Head of caudate nucleus (tissue), 42 donors: Measurements from ENCODE around the gene TDRD9.

Experiments
- DNase-seq, 42 donors: peaks; one replicate each; pipeline versions ENCODE4 v3.0.0 to v3.0.0-alpha.2; 2020 to 2021; ENCODE audit warnings: mixed read lengths in 7 of 42
- intact Hi-C: fragments of 100-400 bp; cut with DNase I; formaldehyde crosslinking; loops from one replicate; pipeline ENCODE4 v1.15.0; 2022

Gene TDRD9

GRCh38 chr14:104094056-104094708 lies 165.9 kb downstream of the TDRD9 start:
- intact Hi-C loops, result no loop called here

DNA sequence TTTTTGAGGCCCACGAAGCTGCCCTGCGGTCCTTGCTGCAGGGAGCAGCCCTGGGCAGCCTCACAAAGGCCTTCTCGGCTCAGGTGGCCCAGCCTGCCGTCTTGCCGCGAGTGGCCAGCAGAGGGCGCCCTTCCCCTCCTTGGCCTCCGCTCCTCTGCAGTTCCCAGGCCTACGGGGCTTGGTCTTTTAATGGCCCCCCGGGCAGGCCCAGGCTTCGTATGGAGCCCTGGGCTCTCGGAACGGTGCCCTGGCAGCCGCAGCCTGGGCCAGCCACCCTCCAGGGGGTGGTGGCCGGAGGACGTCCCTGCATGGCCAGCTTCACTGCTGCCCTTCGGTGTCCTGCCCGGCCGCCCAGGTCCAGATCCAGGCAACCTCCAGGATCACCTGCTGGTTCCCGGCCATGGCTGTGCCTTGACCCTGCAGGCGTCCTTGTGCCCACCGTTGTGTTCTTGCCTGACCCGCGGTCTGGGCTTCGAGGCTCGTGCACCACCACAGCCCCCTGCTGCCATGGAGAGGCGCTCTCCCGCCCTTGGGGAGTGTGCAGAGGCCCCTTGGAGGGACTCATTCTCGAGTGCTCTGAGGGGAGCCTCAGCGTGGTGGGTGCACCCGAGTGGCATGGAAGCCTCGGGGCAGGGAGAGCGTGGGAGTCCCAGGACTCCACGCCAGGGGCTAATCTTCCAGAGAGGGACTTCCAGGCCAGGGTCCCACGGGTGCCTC lies 166.6 kb downstream of the TDRD9 start:
- intact Hi-C loops, result no loop called here
- peak in 41 of 42 donors; percentile 36 to 88 (median 72) for DNase-seq

More at GRCh38 chr14:104094056-104094708, 165.9 kb downstream of the TDRD9 start:
- DNase-seq, result peak in 1 of 42 donors; percentile 3

DNA sequence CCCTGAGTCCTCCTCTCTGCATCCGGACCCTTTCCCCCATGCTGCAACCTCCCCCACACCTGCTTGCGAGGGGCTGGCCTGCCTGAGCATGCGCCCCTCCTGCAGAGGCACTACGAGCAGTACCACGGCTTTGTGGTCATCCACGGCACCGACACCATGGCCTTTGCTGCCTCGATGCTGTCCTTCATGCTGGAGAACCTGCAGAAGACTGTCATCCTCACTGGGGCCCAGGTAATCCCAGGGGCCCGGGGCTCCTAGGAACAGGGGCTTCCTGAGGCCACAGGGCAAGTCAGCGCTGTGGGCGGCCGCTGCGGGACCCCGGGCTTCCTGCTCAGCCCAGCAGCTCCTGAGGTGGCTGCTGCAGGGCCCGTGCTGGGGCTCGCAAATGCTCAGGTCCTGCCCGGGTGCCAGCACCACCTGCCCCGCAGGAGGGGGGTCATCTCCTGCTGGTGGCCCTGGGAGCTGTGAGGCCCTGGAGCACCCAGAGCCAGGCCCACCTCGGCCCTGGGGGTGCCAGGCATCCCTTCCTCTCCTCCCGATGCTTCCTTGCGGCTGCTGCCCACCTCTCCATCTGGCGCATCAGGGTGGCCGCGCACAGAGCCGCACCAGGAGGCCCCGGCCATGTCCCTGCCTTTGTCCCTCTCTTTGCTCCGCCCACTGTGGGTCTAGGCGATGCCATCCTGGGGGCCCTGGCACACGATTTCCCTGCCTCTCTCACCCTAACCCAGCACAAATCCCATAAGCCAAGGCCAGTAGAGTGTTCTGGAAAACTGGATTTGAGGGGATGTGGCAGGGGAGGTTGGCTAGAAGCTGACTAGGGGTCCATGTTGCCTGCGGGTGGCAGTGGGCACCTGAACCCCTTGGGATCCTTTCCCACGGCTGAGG lies 167.4 kb downstream of the TDRD9 start:
- no peak for DNase-seq
- intact Hi-C loops, result no loop called here

GRCh38 chr14:104096318-104096717 lies 168.1 kb downstream of the TDRD9 start:
- DNase-seq, result no peak
- intact Hi-C loops, result no loop called here

DNA sequence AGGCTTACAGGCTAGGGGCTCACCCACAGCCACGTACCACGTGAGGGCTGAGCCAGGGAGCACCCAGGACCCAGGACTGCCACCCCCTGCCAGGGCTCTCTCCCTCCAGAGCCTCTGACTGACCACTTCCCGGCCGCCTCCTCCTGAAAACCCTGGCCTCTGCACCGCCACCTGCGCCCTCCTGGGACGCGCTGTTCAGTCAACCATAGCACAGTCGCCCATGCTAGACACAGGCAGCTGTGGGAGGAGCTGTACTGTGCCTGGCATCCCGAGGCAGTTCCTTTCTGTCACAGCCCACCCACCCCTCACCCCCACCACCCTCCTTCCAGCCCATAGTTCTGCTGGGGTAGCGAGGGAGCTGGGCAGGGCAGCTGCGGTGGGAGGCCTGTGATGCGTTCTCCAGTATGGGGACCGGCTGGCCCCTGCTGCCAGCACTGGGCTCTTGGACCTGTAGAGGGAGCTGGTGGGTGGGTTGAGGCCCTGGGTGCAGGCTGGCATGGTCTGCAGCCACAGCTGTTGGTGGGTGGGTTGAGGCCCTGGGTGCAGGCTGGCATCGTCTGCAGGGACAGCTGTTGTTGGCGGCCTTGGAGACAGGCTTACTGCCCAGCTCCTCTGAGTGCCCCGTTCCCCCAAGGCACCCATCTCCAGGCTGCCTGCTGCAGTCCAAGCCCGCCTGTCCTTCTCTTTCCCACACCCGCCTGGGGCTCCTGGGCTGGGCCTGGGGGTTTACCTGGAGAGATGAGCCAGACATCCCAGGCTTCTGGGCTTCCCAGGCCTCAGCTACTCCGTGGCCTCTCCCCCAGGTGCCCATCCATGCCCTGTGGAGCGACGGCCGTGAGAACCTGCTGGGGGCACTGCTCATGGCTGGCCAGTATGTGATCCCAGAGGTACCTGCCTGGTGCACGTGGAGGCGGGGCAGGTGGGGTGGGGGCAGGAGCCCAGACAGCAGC lies 168.8 kb downstream of the TDRD9 start:
- intact Hi-C loops, result no loop called here

GRCh38 chr14:104098272-104099095 lies 170.2 kb downstream of the TDRD9 start:
- intact Hi-C loops, result no loop called here
- no peak for DNase-seq

More for the DNA sequence above, 168.8 kb downstream of the TDRD9 start:
- peak in 1 of 42 donors; percentile 24 for DNase-seq

GRCh38 chr14:104099096-104100041 lies 171.1 kb downstream of the TDRD9 start:
- no peak for DNase-seq
- intact Hi-C loops, result no loop called here

DNA sequence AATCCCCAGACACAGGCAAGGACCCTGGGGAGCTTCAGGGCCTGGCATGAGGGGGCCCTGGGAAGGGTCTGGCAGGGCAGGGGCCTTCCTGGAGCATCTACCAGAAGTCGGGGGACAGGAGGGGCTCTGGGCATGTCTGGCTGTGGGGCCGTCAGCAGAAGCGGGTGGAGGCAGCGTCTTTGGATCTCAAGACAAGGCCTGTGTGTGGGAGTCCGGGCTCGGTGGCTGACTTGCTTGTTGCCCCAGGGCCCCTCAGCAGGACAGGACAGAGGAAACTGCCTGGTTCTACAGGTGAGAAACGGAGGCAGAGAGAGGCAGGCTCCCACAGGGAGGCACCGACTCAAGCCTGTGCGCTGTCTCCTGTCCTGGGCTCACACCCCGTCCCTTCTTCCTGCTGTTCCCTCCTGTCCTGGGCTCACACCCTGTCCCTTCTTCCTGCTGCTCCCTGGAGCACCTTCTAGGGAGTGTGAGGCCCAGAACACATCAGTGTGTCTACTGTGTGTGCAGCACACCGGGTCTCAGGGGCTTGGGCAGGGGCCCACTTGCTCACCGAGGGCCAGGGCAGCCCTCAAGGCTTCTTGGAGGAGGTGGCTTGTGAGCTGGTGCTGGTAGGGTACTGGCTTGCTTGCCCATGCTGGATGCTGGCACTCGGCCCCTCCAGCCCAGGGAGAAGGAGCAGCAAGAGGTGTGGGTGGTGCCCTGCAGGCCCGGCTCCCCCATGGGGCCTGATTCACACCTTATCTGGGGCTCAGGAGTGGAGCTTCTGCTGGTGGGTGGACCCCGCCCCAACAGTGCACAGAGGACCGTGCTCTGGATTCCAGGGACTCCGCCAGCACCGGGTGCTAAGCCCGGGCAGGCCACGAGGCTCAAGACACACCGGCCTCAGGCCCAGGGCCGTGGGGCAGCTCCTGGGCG lies 172.2 kb downstream of the TDRD9 start:
- intact Hi-C loops, result no loop called here
- peak in 1 of 42 donors; percentile 6 for DNase-seq

- peak in 1 of 42 donors; percentile 1 for DNase-seq
- intact Hi-C loops, result no loop called here
Measured at GRCh38 chr14:104101086-104101621, 172.9 kb downstream of the TDRD9 start.

DNA sequence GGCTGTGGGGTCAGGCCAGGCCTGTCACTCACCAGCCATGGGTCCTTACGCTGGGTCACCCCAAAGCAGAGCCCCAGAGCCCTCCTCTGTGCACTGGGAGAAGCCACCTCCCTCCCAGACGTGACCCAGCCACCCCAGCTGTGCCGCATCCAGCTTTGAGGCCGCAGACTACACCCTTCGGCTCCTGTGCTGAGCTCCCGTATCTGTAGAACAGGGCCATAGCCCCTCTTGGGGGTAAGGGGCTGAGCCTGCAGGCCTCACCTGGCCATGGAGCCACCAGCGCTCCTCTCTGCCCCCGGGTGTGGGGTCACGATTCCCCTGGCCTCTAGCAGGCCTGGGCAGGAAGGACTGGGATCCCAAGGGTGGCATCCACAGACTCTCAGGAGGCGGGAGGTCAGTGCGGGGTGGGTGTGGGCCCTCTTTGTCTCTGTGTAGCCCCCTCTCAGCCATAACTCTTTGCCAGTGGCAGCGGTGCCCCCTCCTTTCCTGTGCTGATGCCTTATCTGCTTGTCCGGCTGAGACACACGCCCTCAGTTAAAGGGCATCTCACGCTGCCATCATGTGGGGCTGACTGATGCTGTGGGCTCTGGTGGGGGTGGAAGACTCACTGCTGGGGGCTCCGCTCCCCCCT lies 173.5 kb downstream of the TDRD9 start:
- intact Hi-C loops, result no loop called here
- DNase-seq, result no peak
